Liver (tissue), 9 donors: Measurements from ENCODE around the gene FCRL1. TPM values are rescaled to one million over a fixed set of nuclear protein-coding genes. Genes with fewer than 3 reads are reported as not detected.

Source experiments
- DNase-seq: peaks from one replicate; pipeline ENCODE4 v3.0.0-alpha.2; 2017; ENCODE audit warnings: low spot score
- H3K27ac ChIP-seq, 2 donors: one replicate each; pipeline ENCODE4 v1.7.0; 2013; ENCODE audit warnings: inconsistent platforms in 2 of 2, low read length in 2 of 2, control low read depth in 1 of 2, low read depth in 1 of 2, mild to moderate bottlenecking in 1 of 2
- H3K27me3 ChIP-seq, 4 donors: one replicate each; pipeline versions ENCODE4 v1.6.1 to v1.7.0; 2013; ENCODE audit warnings: low read length in 3 of 4, inconsistent platforms in 1 of 4, mild to moderate bottlenecking in 1 of 4, moderate library complexity in 1 of 4; ENCODE audit not compliant: control insufficient read depth in 4 of 4, insufficient read depth in 4 of 4
- H3K36me3 ChIP-seq, 4 donors: one replicate each; pipeline versions ENCODE4 v1.6.1 to v1.7.0; 2013; ENCODE audit warnings: low read length in 3 of 4, mild to moderate bottlenecking in 3 of 4, low read depth in 1 of 4, moderate library complexity in 1 of 4; ENCODE audit not compliant: control insufficient read depth in 4 of 4, insufficient read depth in 3 of 4
- H3K4me1 ChIP-seq, 4 donors: one replicate each; pipeline versions ENCODE4 v1.6.1 to v1.7.0; 2013; ENCODE audit warnings: low read length in 3 of 4, mild to moderate bottlenecking in 3 of 4, moderate library complexity in 1 of 4; ENCODE audit not compliant: control insufficient read depth in 4 of 4, insufficient read depth in 4 of 4
- H3K4me3 ChIP-seq, 3 donors: one replicate each; pipeline versions ENCODE4 v1.6.1 to v1.7.0; 2013; ENCODE audit warnings: low read length in 3 of 3, control low read depth in 1 of 3, low read depth in 1 of 3, mild to moderate bottlenecking in 1 of 3
- H3K9ac ChIP-seq, 2 donors: one replicate each; pipeline ENCODE4 v1.7.0; 2013; ENCODE audit warnings: low read length in 2 of 2, mild to moderate bottlenecking in 2 of 2, moderate library complexity in 2 of 2, control low read depth in 1 of 2, low read depth in 1 of 2
- H3K9me3 ChIP-seq, 4 donors: one replicate each; pipeline versions ENCODE4 v1.6.1 to v1.7.0; 2013; ENCODE audit warnings: low read length in 3 of 4; ENCODE audit not compliant: control insufficient read depth in 4 of 4
- ATF3 ChIP-seq: IDR thresholded peaks from 2 replicates; pipeline ENCODE4 v1.6.1; 2016; ENCODE audit warnings: antibody characterized with exemption
- CTCF ChIP-seq: fragments of 150-350 bp; IDR thresholded peaks from 2 replicates; pipeline ENCODE4 v1.5.1; 2017; ENCODE audit warnings: improper control_type of control experiment, low read depth, low read length; ENCODE audit not compliant: missing input control
- EGR1 ChIP-seq, 2 donors: IDR thresholded peaks; 2 replicates each; pipeline ENCODE4 v1.6.1; 2016 to 2018; ENCODE audit warnings: antibody characterized with exemption in 2 of 2, low read depth in 2 of 2
- FOXA1 ChIP-seq: IDR thresholded peaks from 2 replicates; pipeline ENCODE4 v1.6.1; 2016; ENCODE audit warnings: antibody characterized with exemption
- FOXA2 ChIP-seq: IDR thresholded peaks from 2 replicates; pipeline ENCODE4 v1.6.1; 2016; ENCODE audit warnings: antibody characterized with exemption
- GABPA ChIP-seq, 2 donors: IDR thresholded peaks in 1 of 2; conservative IDR thresholded peaks in 1 of 2; 2 replicates each; pipeline ENCODE4 v1.6.1; 2016; ENCODE audit warnings: antibody characterized with exemption in 2 of 2, mild to moderate bottlenecking in 1 of 2, moderate library complexity in 1 of 2
- HNF4G ChIP-seq: IDR thresholded peaks from 2 replicates; pipeline ENCODE4 v1.6.1; 2016; ENCODE audit warnings: antibody characterized with exemption
- MAX ChIP-seq: IDR thresholded peaks from 2 replicates; pipeline ENCODE4 v1.6.1; 2016; ENCODE audit warnings: antibody characterized with exemption
- NR2F2 ChIP-seq: IDR thresholded peaks from 2 replicates; pipeline ENCODE4 v1.6.1; 2016; ENCODE audit warnings: antibody characterized with exemption
- RAD21 ChIP-seq, 2 donors: IDR thresholded peaks; 2 replicates each; pipeline ENCODE4 v1.6.1; 2016; ENCODE audit warnings: antibody characterized with exemption in 2 of 2, mild to moderate bottlenecking in 2 of 2
- REST ChIP-seq: IDR thresholded peaks from 2 replicates; pipeline ENCODE4 v1.6.1; 2016; ENCODE audit warnings: antibody characterized with exemption, mild to moderate bottlenecking
- RXRA ChIP-seq, 2 donors: IDR thresholded peaks; 2 replicates each; pipeline ENCODE4 v1.6.1; 2017 to 2018; ENCODE audit warnings: antibody characterized with exemption in 2 of 2, mild to moderate bottlenecking in 1 of 2
- SP1 ChIP-seq: IDR thresholded peaks from 2 replicates; pipeline ENCODE4 v1.6.1; 2018; ENCODE audit warnings: antibody characterized with exemption, mild to moderate bottlenecking
- TAF1 ChIP-seq: conservative IDR thresholded peaks from 2 replicates; pipeline ENCODE4 v1.6.1; 2016; ENCODE audit warnings: antibody characterized with exemption, mild to moderate bottlenecking
- YY1 ChIP-seq: IDR thresholded peaks from 2 replicates; pipeline ENCODE4 v1.6.1; 2016; ENCODE audit warnings: antibody characterized with exemption, mild to moderate bottlenecking
- ZBTB33 ChIP-seq: IDR thresholded peaks from 2 replicates; pipeline ENCODE4 v1.6.1; 2016; ENCODE audit warnings: antibody characterized with exemption
- WGBS: extraction: QIAGEN DNeasy Blood & Tissue Kit; methylation state at CpG from one replicate; pipeline ENCODE4 v1.1.7; 2013; 5-methylcytosine and 5-hydroxymethylcytosine counted together
- polyA plus RNA-seq, 2 donors: library from polyadenylated mRNA; stranded (reverse) in 1 of 2; unstranded in 1 of 2; fragments of 200-250 nt in 1 of 2; fragments of >200 nt in 1 of 2; fragmentation: Nextera tagmentation in 1 of 2; extraction: Ambion mirVana in 1 of 2; gene quantifications; one replicate each; pipeline versions ENCODE4 v1.2.1 to v1.2.3, GENCODE V29; 2013 to 2015
- total RNA-seq, 2 donors: library from RNA; depleted of rRNA; stranded (reverse); fragments of >200 nt; gene quantifications; one replicate each; pipeline ENCODE4 v1.2.3, GENCODE V29; 2014
- donor health status: healthy.
- donor health status: healthy.
- donor health status: healthy.
- donor health status: healthy.
- donor health status: healthy.

FCRL1 gene
- total and polyA plus RNA-seq, 4 donors: 0.02 to 0.84 (median 0.49) TPM

- Histone ChIP-seq H3K9ac (no peak overlapping the region), H3K4me3 (no peak overlapping the region), H3K27me3 (peaks cover 0 to 3% (median 0%) of the 10 kb centered on the region in 4 donors), H3K27ac (no peak overlapping the region), H3K4me1 (no peaks in the 10 kb centered on the region), H3K36me3 (no peaks in the 10 kb centered on the region), H3K9me3 (peaks cover 0 to 14% (median under 1%) of the 10 kb centered on the region in 4 donors)
- DNase-seq: no peak
- WGBS: 53% methylated on average over 1 of the region's 1 CpG
- TF ChIP-seq FOXA1 (no peak), GABPA (IDR thresholded peaks at IDR 0.05 in 1 of 2, conservative IDR thresholded peaks at IDR 0.05 in 1 of 2) (no peak), REST (no peak), RAD21 (IDR thresholded peaks at IDR 0.05) (no peak), ATF3 (no peak), ZBTB33 (no peak), MAX (no peak), RXRA (IDR thresholded peaks at IDR 0.05) (no peak), SP1 (no peak), CTCF (no peak), YY1 (no peak), NR2F2 (no peak), HNF4G (no peak), EGR1 (IDR thresholded peaks at IDR 0.05; ENCODE audit: low read depth in 2 of 2) (no peak), TAF1 (no peak), FOXA2 (no peak)
Measured at GRCh38 chr1:157813269-157813668, 6.7 kb downstream of the FCRL1 start.
